Measurements from ENCODE around the gene ZNF326.

DNA sequence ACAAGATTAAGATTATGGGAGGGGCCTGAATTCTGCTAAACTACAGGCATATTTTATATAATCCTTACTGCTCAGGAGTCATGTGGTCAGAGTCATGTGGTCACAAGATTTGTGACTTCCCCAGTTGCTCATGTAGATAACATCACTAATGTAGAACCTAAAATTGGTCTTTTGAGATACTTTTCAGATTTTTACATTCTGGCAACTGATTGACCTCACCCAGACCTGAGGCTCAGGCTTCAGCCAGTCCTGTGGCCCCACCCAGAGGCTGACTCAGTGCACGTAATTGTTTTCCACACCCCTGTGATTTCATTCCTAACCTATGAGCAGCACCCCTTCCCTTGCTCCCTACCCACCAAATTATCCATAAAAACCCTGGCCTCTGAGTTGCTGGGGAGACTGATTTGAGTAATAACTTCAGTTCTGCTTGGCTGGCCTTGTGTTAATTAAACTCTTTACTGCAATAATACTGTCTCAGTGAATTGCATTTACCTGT is 41.7 kb upstream of the ZNF326 start:
- TF ChIP-seq, protein P1, sequence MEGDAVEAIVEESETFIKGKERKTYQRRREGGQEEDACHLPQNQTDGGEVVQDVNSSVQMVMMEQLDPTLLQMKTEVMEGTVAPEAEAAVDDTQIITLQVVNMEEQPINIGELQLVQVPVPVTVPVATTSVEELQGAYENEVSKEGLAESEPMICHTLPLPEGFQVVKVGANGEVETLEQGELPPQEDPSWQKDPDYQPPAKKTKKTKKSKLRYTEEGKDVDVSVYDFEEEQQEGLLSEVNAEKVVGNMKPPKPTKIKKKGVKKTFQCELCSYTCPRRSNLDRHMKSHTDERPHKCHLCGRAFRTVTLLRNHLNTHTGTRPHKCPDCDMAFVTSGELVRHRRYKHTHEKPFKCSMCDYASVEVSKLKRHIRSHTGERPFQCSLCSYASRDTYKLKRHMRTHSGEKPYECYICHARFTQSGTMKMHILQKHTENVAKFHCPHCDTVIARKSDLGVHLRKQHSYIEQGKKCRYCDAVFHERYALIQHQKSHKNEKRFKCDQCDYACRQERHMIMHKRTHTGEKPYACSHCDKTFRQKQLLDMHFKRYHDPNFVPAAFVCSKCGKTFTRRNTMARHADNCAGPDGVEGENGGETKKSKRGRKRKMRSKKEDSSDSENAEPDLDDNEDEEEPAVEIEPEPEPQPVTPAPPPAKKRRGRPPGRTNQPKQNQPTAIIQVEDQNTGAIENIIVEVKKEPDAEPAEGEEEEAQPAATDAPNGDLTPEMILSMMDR (IDR thresholded peaks at IDR 0.05; ENCODE audit: insufficient read depth, low read length, poor library complexity, severe bottlenecking), result no peak
- no peak for TF ChIP-seq EZH2phosphoT487 (conservative IDR thresholded peaks at IDR 0.05; ENCODE audit: low read length)
